Duodenal mucosa (tissue), 2 donors: ENCODE results near the gene PRXL2A.

Source experiments
- H3K27ac ChIP-seq: one replicate; pipeline ENCODE4 v1.7.0; 2013; ENCODE audit warnings: low read depth, low read length
- H3K27me3 ChIP-seq, 2 donors: one replicate each; pipeline ENCODE4 v1.7.0; 2013; ENCODE audit warnings: low read length in 2 of 2, control low read depth in 1 of 2; ENCODE audit not compliant: insufficient read depth in 2 of 2, control insufficient read depth in 1 of 2
- H3K36me3 ChIP-seq, 2 donors: one replicate each; pipeline ENCODE4 v1.7.0; 2013; ENCODE audit warnings: low read length in 2 of 2, control low read depth in 1 of 2; ENCODE audit not compliant: insufficient read depth in 2 of 2, control insufficient read depth in 1 of 2
- H3K4me1 ChIP-seq, 2 donors: one replicate each; pipeline ENCODE4 v1.7.0; 2013; ENCODE audit warnings: low read length in 2 of 2, control low read depth in 1 of 2; ENCODE audit not compliant: insufficient read depth in 2 of 2, control insufficient read depth in 1 of 2
- H3K4me3 ChIP-seq, 2 donors: one replicate each; pipeline ENCODE4 v1.7.0; 2013; ENCODE audit warnings: low read length in 2 of 2, low read depth in 1 of 2
- H3K9ac ChIP-seq, 2 donors: one replicate each; pipeline ENCODE4 v1.7.0; 2013; ENCODE audit warnings: low read length in 2 of 2, low read depth in 1 of 2
- H3K9me3 ChIP-seq, 2 donors: one replicate each; pipeline ENCODE4 v1.7.0; 2013; ENCODE audit warnings: low read length in 2 of 2, control low read depth in 1 of 2; ENCODE audit not compliant: control insufficient read depth in 1 of 2

Gene PRXL2A

GRCh38 chr10:80453056-80453841 is 44.9 kb downstream of the PRXL2A start:
- Histone ChIP-seq H3K27me3 (no peaks in the 10 kb centered on the region), H3K9me3 (peaks cover 0 to 4% of the 10 kb centered on the region in 2 donors), H3K27ac (peak overlapping the region; percentile 41), H3K36me3 (no peaks in the 10 kb centered on the region), H3K9ac (peak overlapping the region; percentile 33 to 45), H3K4me1 (peaks cover 31 to 35% of the 10 kb centered on the region in 2 donors), H3K4me3 (peak overlapping the region; percentile 57 to 66)

GRCh38 chr10:80453842-80454512 is 45.6 kb downstream of the PRXL2A start, which contains the start of gene TSPAN14:
TSPAN14 (plus strand) TSS chr10:80454310; CDS start chr10:80489234, 34,924 bp downstream.
- H3K36me3 ChIP-seq = no peaks in the 10 kb centered on the region
- peak within 1 kb of the TSS; percentile 83 to 89 for H3K4me3 ChIP-seq
- H3K9me3 ChIP-seq = peaks cover 0 to 4% of the 10 kb centered on the region in 2 donors
- no peaks in the 10 kb centered on the region for H3K27me3 ChIP-seq
- peaks cover 38 to 42% of the 10 kb centered on the region in 2 donors for H3K4me1 ChIP-seq
- peak within 1 kb of the TSS; percentile 90 for H3K27ac ChIP-seq
- peak within 1 kb of the TSS; percentile 81 to 88 for H3K9ac ChIP-seq

GRCh38 chr10:80454513-80455460 is 46.4 kb downstream of the PRXL2A start:
- H3K27me3 ChIP-seq = no peaks in the 10 kb centered on the region
- no peaks in the 10 kb centered on the region for H3K36me3 ChIP-seq
- H3K4me3 ChIP-seq = peak overlapping the region; percentile 83 to 89
- H3K9me3 ChIP-seq = peaks cover 0 to 4% of the 10 kb centered on the region in 2 donors
- peaks cover 46 to 51% of the 10 kb centered on the region in 2 donors for H3K4me1 ChIP-seq
- peak overlapping the region; percentile 81 to 88 for H3K9ac ChIP-seq
- peak overlapping the region; percentile 90 for H3K27ac ChIP-seq

- no peaks in the 10 kb centered on the region for H3K27me3 ChIP-seq
- peak overlapping the region; percentile 81 to 88 for H3K9ac ChIP-seq
- H3K27ac ChIP-seq = peak overlapping the region; percentile 90
- peaks cover 0 to 4% of the 10 kb centered on the region in 2 donors for H3K9me3 ChIP-seq
- peaks cover 55 to 60% of the 10 kb centered on the region in 2 donors for H3K4me1 ChIP-seq
- H3K36me3 ChIP-seq = no peaks in the 10 kb centered on the region
- peak overlapping the region; percentile 83 to 89 for H3K4me3 ChIP-seq
These were observed 47.4 kb downstream of the PRXL2A start for GRCh38 chr10:80455461-80456349.

- no peak overlapping the region for H3K27ac ChIP-seq
- H3K9ac ChIP-seq = peak overlapping the region; percentile 27 to 38
- no peaks in the 10 kb centered on the region for H3K36me3 ChIP-seq
- H3K27me3 ChIP-seq = no peaks in the 10 kb centered on the region
- peak overlapping the region; percentile 26 to 42 for H3K4me3 ChIP-seq
- no peaks in the 10 kb centered on the region for H3K9me3 ChIP-seq
- peaks cover 73 to 79% of the 10 kb centered on the region in 2 donors for H3K4me1 ChIP-seq
These were observed 49.4 kb downstream of the PRXL2A start for GRCh38 chr10:80457554-80458262.

GRCh38 chr10:80458263-80458625 is 49.9 kb downstream of the PRXL2A start:
- Histone ChIP-seq H3K36me3 (no peaks in the 10 kb centered on the region), H3K4me1 (peaks cover 77 to 81% of the 10 kb centered on the region in 2 donors), H3K9ac (peak overlapping the region; percentile 35 to 38), H3K4me3 (peak overlapping the region in 1 of 2 donors; percentile 42), H3K9me3 (no peaks in the 10 kb centered on the region), H3K27me3 (no peaks in the 10 kb centered on the region), H3K27ac (no peak overlapping the region)

GRCh38 chr10:80458638-80459037 is 50.3 kb downstream of the PRXL2A start:
- H3K4me3 ChIP-seq = peak overlapping the region; percentile 10 to 42

GRCh38 chr10:80459047-80459865 is 50.9 kb downstream of the PRXL2A start:
- Histone ChIP-seq H3K4me3 (peak overlapping the region; percentile 19 to 51), H3K9me3 (no peaks in the 10 kb centered on the region), H3K36me3 (no peaks in the 10 kb centered on the region), H3K27ac (peak overlapping the region; percentile 12), H3K9ac (peak overlapping the region; percentile 45 to 58), H3K27me3 (no peaks in the 10 kb centered on the region), H3K4me1 (peaks cover 84 to 87% of the 10 kb centered on the region in 2 donors)

More at GRCh38 chr10:80458638-80459037, 50.3 kb downstream of the PRXL2A start:
- H3K9ac ChIP-seq = peak overlapping the region; percentile 35 to 38
- H3K27me3 ChIP-seq = no peaks in the 10 kb centered on the region
- H3K4me1 ChIP-seq = peaks cover 78 to 81% of the 10 kb centered on the region in 2 donors
- no peaks in the 10 kb centered on the region for H3K36me3 ChIP-seq
- H3K9me3 ChIP-seq = no peaks in the 10 kb centered on the region
- H3K27ac ChIP-seq = peak overlapping the region; percentile 12
